WI38 (cell line): ENCODE measurements around the gene C5AR2.

Experiments
- H3K4me3 ChIP-seq: 2 replicates; pipeline ENCODE4 v1.5.1; 2011; ENCODE audit warnings: low read depth, mild to moderate bottlenecking, control low read depth, low read length
- CTCF ChIP-seq: IDR thresholded peaks from 2 replicates; pipeline ENCODE4 v1.5.1; 2012; ENCODE audit warnings: low read depth, mild to moderate bottlenecking, control low read depth, low read length

C5AR2 gene

GRCh38 chr19:47313754-47314295 lies 18.1 kb upstream of the C5AR2 start:
- no peak for TF ChIP-seq CTCF

GRCh38 chr19:47315125-47315821 lies 16.7 kb upstream of the C5AR2 start:
- no peak overlapping the region for H3K4me3 ChIP-seq
- no peak for TF ChIP-seq CTCF

More at GRCh38 chr19:47313754-47314295, 18.1 kb upstream of the C5AR2 start:
- no peak overlapping the region for H3K4me3 ChIP-seq

GRCh38 chr19:47316513-47316912 lies 15.5 kb upstream of the C5AR2 start:
- no peak for TF ChIP-seq CTCF
- H3K4me3 ChIP-seq: no peak overlapping the region

- TF ChIP-seq CTCF: no peak
- H3K4me3 ChIP-seq: no peak overlapping the region
These were observed 11.8 kb upstream of the C5AR2 start for GRCh38 chr19:47319923-47320871.

- TF ChIP-seq CTCF: no peak
- no peak overlapping the region for H3K4me3 ChIP-seq
These were observed 10.3 kb upstream of the C5AR2 start for GRCh38 chr19:47321630-47322029.

- TF ChIP-seq CTCF: no peak
- H3K4me3 ChIP-seq: no peak overlapping the region
These were observed 9.9 kb upstream of the C5AR2 start for GRCh38 chr19:47322058-47322457.
